Stimulated activated CD4-positive, alpha-beta T cell treated with anti-CD3 and anti-CD28 coated beads, TNF-alpha, amount 100 ng/mL, for 4 hours (primary cell): ENCODE data around the gene SCNN1G.
"Not testable (repeated sequence)": the region's sequence is repeated elsewhere in the genome, so short reads cannot be mapped to it uniquely, and the experiment has no call there.

Experiments
- DNase-seq, 3 experiments: peaks; one replicate each; pipeline ENCODE4 v3.0.0-alpha.2; 2020; ENCODE audit warnings: low read depth in 3 of 3

SCNN1G gene

GRCh38 chr16:23182679-23183542, at the start of gene SCNN1G:
TSS of gene SCNN1G (plus strand) at chr16:23182745. CDS start at chr16:23186272, 3,527 bp downstream.
- peak in 1 of 3 experiments; percentile 1 for DNase-seq

GRCh38 chr16:23132775-23133463, 49.6 kb upstream of the SCNN1G start:
- no peak for DNase-seq

- no peak for DNase-seq
These were observed 48.3 kb upstream of the SCNN1G start for GRCh38 chr16:23134274-23134673.

- DNase-seq, result no peak
These were observed 45.3 kb upstream of the SCNN1G start for GRCh38 chr16:23137256-23137655.

GRCh38 chr16:23137818-23138217, 44.7 kb upstream of the SCNN1G start:
- DNase-seq, result no peak

GRCh38 chr16:23140107-23140506, 42.4 kb upstream of the SCNN1G start:
- no peak for DNase-seq

GRCh38 chr16:23141033-23141432, 41.5 kb upstream of the SCNN1G start:
- DNase-seq, result no peak

GRCh38 chr16:23141500-23141899, 41.0 kb upstream of the SCNN1G start:
- DNase-seq, result no peak

GRCh38 chr16:23141959-23142740, 40.4 kb upstream of the SCNN1G start:
- DNase-seq, result no peak

- DNase-seq, result no peak
These were observed 39.2 kb upstream of the SCNN1G start for GRCh38 chr16:23143391-23143790.

GRCh38 chr16:23144393-23144792, 38.2 kb upstream of the SCNN1G start:
- DNase-seq, result not testable (repeated sequence)

- no peak for DNase-seq
These were observed 37.4 kb upstream of the SCNN1G start for GRCh38 chr16:23145186-23145585.

GRCh38 chr16:23145608-23146007, 36.9 kb upstream of the SCNN1G start:
- no peak for DNase-seq

- DNase-seq, result no peak
These were observed 35.5 kb upstream of the SCNN1G start for GRCh38 chr16:23146877-23147601.

- DNase-seq, result no peak
These were observed 34.9 kb upstream of the SCNN1G start for GRCh38 chr16:23147666-23148065.

- no peak for DNase-seq
These were observed 34.4 kb upstream of the SCNN1G start for GRCh38 chr16:23148166-23148512.

GRCh38 chr16:23148513-23149266, 33.9 kb upstream of the SCNN1G start:
- peak; percentile 24 to 50 (median 41) for DNase-seq

GRCh38 chr16:23149267-23149992, 33.1 kb upstream of the SCNN1G start, which contains the start of gene USP31:
TSS of gene USP31 (minus strand) at chr16:23149452. CDS start at chr16:23149270, 182 bp downstream.
- peak; percentile 76 to 79 (median 79) for DNase-seq

GRCh38 chr16:23149993-23150364, 32.6 kb upstream of the SCNN1G start:
- DNase-seq, result no peak
